A673 (cell line): ENCODE data around the gene CHST7.

ENCODE experiments used
- CTCF ChIP-seq: fragments of 300-800, 200-600 bp; sonication (generic); conservative IDR thresholded peaks from 2 replicates; pipeline ENCODE4 v1.5.1; 2017; ENCODE audit warnings: low read depth, mild to moderate bottlenecking, antibody characterized with exemption, low read length, moderate library complexity, mixed read lengths
- EZH2 ChIP-seq: fragments of 200-600 bp; sonication (generic); IDR thresholded peaks from 2 replicates; pipeline ENCODE4 v1.6.1; 2017; ENCODE audit warnings: borderline replicate concordance, low read depth, mild to moderate bottlenecking, mixed read lengths, antibody characterized with exemption, low read length; ENCODE audit not compliant: poor library complexity, severe bottlenecking

DNA sequence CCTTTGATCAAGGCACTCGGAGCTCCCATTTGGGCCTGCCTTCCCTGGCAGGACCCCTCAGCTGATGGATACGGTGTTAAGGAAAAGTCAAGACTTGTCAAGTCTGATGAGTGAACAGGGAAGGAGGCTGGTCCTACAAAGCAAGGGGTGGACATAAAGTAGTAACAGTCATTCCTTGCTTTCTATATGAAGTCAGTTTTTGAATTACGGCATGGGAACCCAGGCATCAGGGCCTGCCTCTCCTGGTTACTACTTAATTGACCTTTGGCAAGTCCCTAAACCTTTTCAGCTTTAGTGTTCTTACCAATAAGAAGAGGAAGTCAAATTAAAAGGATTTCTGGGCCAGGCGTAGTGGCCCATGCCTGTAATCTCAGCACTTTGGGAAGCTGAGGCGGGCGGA lies 7.0 kb downstream of the CHST7 start:
- no peak for TF ChIP-seq CTCF
- no peak for TF ChIP-seq EZH2
